Measurements from ENCODE around the gene MTHFD1.

Gene MTHFD1

GRCh38 chr14:64447876-64448670, 59.9 kb downstream of the MTHFD1 start:
- no peak for TF ChIP-seq CTCF (IDR thresholded peaks at IDR 0.05; ENCODE audit: low read length, missing control alignments)
- no peak for DNase-seq (ENCODE audit: low read depth)
- H3K4me3 ChIP-seq (replicated peaks; ENCODE audit: low read depth, low read length) = no peak overlapping the region

GRCh38 chr14:64450255-64450654, 62.1 kb downstream of the MTHFD1 start:
- no peak for DNase-seq (ENCODE audit: low read depth)
- TF ChIP-seq CTCF (IDR thresholded peaks at IDR 0.05; ENCODE audit: low read length, missing control alignments) = no peak
- no peak overlapping the region for H3K4me3 ChIP-seq (replicated peaks; ENCODE audit: low read depth, low read length)

- TF ChIP-seq CTCF (IDR thresholded peaks at IDR 0.05; ENCODE audit: low read length, missing control alignments) = no peak
- no peak overlapping the region for H3K4me3 ChIP-seq (replicated peaks; ENCODE audit: low read depth, low read length)
- DNase-seq (ENCODE audit: low read depth) = no peak
These were observed 66.5 kb downstream of the MTHFD1 start for GRCh38 chr14:64454671-64455070.

GRCh38 chr14:64459405-64460136, 71.4 kb downstream of the MTHFD1 start:
- DNase-seq (ENCODE audit: low read depth) = no peak
- no peak overlapping the region for H3K4me3 ChIP-seq (replicated peaks; ENCODE audit: low read depth, low read length)
- no peak for TF ChIP-seq CTCF (IDR thresholded peaks at IDR 0.05; ENCODE audit: low read length, missing control alignments)

GRCh38 chr14:64461221-64461620, 73.1 kb downstream of the MTHFD1 start:
- no peak for DNase-seq (ENCODE audit: low read depth)
- no peak for TF ChIP-seq CTCF (IDR thresholded peaks at IDR 0.05; ENCODE audit: low read length, missing control alignments)
- H3K4me3 ChIP-seq (replicated peaks; ENCODE audit: low read depth, low read length) = no peak overlapping the region

GRCh38 chr14:64463195-64463594, 75.0 kb downstream of the MTHFD1 start:
- no peak for TF ChIP-seq CTCF (IDR thresholded peaks at IDR 0.05; ENCODE audit: low read length, missing control alignments)
- no peak for DNase-seq (ENCODE audit: low read depth)
- H3K4me3 ChIP-seq (replicated peaks; ENCODE audit: low read depth, low read length) = no peak overlapping the region
